GM19463 (cell line): ENCODE data around the gene RSBN1.

Experiments
- ATAC-seq: cut with Tn5 transposase; IDR thresholded peaks from one replicate; pipeline ENCODE4 v1.9.1; 2021; ENCODE audit warnings: mild to moderate bottlenecking, moderate library complexity; ENCODE audit not compliant: unreplicated experiment

The RSBN1 gene

DNA sequence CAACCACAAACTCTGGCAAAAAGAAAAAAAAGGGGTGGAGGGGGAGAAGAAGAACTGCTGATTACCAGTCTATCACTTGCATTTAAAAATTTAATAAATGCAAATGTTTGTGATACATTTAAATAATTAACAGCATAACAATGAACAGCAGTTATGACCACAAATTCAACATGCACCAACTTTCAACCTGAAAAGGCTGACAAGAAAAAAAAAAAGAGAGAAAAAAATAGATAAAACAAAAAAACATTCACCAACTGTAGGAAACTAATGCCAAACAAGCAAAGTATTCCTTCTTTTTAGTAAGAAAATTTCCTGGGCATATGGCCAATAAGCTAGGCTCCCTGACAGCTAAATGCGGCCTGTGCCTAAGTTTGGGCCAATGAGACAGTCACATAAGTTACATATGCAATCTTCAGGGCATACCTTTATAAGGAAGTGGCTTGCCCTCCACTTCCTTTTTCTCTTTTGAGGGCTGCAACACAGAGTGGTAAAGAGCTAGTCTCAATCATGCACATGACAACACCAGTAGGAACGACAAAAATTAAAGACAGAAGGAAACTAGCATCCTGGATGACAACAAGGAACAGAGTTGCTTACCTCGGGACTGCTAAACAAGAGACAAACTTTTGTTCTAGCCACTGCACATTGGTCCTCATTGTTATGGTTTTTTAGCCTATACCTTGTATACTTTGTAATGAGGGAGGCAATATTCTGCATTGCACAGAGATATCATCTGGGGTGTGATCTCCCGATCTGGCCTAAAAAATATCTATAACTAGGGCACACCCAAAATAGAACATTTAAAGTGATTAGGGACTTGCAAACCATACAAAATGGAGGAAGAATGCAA is 28.8 kb downstream of the RSBN1 start:
- peak; percentile 67 for ATAC-seq

DNA sequence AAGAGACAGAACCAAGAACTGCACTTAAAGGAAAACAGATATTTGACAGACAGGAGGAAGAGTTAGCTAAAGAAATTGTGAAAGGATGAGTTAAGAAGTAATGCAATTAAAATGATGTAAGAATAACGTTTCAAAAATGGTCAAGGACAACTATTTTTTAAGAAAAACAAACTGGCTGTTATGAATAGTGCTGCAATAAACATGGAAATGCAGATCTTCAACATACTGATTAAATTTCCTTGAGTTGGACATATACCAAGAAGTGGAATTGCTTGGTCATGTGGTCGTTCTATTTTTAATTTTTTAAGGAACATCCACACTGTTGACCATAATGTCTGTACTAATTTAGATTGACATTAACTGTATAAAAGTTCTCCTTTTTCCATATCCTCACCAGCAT is 29.9 kb downstream of the RSBN1 start:
- ATAC-seq: no peak

DNA sequence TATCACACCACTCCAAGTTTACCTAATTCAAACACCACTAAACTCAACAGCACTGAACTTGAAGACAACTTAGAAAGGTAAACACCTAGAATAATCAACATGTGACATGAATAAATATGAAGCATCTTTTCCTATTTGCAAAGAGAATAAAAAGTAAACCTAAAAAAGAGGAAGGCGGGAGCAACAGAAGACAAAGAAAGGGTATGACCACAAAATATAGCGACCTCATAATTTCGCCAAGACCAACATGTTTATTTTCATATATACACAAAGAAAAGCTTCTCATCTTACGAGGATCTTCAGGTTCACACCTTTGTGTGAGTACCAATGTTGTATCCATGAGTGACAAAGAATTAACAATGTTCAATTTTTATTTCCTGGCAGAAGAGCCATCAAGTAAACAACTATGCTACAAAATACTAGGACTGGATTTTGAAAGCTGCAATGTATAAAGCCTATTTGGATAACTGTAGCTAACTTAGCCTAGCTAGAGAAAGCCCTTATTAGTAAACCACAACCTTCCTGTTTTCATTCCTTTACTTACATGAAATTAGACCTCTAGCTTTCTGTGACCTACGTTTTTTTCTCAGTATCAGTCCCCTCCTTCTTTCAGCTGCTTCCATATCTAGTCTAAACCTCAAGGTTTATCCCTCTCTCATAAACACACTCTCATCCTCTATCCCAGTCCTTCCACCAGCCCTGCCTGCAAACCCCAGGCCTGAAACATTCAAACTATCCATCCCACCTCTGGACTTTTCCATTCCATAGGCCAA is 31.7 kb downstream of the RSBN1 start:
- peak; percentile 39 for ATAC-seq

DNA sequence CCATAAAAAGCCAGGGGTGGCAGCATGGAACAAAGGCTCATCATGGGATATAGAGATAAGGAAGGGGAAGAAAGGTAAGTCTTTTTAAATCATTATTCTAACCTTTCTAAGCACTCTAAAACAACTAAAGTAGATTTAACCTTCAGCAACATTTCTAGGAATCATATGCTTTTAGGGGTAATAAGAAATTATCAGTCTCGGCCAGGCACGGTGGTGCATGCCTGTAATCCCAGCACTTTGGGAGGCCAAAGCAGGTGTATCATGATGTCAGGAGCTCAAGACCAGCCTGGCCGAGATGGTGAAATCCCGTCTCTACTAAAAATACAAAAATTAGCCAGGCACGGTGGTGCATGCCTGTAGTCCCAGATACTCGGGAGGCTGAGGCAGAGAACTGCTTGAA is 32.7 kb downstream of the RSBN1 start:
- no peak for ATAC-seq

DNA sequence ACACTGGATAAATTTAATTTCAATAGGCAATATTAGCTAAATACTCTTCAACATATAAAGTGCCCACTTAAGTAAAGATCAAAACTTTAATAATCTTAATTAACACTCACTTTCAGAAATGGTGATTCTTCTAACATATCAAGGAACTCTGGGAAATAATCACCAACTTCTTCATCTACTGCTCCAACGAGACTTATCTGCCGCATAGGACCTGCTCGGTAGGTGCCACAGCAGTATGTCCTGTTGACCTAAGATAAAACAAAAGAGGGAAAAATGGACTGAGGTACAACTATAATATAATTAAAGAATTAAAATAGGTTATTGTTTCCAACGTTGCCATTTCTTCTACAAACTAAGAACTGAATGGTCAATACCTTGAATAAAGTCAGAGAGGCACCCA is 34.7 kb downstream of the RSBN1 start:
- no peak for ATAC-seq

DNA sequence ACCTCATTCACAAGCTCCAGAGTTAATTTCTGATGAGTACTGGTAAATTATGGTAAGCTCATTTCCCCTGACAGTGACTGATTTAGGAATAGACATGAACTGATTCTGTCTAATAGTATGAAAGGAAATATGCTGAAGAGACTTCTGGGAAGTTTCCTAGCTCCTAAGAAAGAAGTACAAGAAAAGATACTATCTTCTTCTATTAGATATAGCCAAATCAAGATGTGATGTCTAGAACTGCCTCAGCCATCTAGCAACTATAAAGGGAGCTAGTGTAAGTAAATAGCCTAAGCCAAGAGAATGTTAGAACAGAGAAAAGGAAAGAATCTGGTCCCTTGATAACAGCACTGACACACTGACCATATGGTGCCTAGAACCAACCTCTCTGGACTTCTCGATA is 42.2 kb downstream of the RSBN1 start:
- no peak for ATAC-seq

DNA sequence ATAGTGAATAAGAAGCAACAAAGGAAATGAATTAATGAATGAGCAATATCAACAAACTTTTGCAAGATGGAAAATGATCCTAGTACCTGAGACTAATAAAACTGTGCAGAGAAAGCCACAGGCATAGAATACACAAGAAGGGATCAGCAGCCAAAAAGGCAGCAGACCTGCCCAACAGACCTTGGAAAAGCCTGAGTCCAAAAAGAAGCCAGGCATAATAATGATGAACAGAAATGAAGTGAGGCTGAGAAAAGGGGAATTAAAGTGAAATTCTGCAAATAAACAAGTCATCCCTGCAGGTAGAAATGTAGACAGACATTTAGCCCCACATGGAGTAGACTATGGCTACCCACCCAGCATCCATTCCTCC is 42.7 kb downstream of the RSBN1 start:
- ATAC-seq: no peak

DNA sequence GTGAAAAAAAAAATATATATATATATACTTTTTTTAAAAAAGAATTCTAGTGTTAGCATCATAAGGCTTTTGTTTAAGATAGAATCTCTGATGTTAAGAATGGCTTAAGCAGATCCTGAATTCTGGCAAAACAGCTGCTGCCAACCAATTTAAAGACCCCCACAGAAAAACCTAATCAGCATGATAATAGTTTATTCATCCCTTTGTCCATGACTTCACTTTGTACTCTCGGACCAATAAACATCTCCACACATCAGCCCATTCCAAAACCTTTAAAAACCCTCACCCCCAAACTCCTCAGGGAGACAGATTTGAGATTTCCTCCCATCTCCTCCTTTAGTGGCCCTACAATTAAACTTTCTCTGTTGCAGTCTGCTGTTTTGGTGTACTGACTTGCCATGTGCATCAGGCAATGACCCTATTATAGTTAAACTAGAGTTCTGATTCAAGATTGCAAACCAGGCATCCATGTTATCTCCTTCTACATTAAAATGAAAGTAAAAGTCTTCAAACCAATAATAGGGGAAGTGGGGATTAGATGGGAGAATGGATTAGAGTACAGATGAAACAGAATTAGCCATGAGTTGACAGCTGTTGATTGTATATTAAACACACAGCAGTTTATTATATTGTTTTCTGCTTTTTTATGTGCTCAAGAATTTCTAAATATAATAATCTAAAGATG is 43.2 kb downstream of the RSBN1 start:
- no peak for ATAC-seq

DNA sequence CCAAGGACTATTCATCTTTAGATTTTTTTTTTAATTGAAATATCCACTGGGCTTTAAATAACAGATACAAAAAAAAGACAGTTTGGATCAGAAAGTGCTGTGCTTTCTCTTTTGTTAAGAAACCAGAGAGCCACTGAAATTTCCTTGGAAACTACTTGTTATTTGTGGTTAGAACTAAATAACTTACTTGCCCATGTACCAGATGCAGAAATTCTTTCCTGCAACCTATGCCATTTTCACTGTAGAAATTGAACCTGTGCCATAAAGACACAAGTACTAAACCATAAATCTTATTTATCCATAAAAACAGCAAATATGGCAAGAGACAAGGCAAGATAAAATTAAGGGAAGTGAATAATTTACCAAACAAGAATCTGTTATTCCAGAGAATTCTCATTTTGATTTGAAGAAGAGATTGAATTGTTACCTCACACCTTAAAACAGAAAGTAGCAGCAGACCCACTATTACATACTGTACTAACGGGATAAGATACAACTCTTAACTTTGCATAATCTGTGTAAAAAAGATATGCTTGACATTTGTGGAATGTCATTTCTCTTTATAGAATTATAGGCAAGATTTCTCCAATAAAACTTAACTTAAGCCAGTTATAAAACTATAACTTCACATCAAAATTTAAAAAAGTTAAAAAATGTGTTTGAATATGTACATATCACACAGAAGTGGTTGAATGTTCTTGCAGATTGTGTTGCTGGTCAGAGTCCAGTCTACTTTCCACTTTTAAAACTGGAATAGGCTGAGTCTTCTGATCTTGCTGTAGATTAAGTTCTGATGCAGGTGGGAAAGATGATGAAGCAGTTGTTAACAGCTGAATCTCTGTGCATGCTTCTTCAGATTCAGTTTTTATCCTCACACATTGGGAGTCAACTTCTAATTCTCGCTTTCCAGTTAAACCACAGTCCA is 46.7 kb downstream of the RSBN1 start:
- ATAC-seq: no peak

DNA sequence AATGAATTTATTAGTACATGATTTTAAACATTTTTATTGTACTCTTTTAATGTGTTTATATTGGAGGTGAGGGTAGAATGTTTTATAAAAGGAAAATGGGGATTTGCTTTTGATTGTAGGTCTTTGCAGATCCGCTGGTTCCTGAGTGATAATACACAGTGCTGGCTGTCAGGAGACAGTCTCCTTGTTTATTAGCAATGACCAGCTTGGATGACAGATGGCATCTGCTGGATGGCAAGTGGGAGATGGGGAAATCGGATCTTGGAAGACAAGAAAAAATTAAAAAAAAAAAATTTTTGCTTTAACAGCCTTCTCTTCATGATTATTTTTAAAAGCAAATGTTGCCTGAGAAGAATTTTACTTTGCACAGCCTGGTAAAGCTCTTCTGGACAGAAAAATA is 48.6 kb downstream of the RSBN1 start:
- ATAC-seq: no peak

DNA sequence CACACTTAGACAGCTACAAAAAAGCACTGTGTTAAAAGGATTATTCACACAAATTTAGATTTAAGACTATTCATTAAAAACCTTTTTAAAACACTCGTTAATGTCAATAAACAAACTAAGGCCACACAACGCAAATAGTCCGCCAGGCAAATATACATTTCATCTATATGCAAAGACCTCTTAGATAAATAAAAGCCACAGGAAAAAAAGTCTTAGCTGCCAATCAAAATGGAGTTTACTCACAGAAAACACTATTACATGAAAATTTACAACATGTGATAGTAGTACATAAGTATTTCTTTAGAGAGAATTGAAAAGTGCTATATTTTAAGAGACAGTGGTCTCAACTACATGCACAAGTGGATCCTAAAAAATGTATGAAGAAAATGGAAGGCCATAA is 50.3 kb downstream of the RSBN1 start:
- ATAC-seq: no peak

DNA sequence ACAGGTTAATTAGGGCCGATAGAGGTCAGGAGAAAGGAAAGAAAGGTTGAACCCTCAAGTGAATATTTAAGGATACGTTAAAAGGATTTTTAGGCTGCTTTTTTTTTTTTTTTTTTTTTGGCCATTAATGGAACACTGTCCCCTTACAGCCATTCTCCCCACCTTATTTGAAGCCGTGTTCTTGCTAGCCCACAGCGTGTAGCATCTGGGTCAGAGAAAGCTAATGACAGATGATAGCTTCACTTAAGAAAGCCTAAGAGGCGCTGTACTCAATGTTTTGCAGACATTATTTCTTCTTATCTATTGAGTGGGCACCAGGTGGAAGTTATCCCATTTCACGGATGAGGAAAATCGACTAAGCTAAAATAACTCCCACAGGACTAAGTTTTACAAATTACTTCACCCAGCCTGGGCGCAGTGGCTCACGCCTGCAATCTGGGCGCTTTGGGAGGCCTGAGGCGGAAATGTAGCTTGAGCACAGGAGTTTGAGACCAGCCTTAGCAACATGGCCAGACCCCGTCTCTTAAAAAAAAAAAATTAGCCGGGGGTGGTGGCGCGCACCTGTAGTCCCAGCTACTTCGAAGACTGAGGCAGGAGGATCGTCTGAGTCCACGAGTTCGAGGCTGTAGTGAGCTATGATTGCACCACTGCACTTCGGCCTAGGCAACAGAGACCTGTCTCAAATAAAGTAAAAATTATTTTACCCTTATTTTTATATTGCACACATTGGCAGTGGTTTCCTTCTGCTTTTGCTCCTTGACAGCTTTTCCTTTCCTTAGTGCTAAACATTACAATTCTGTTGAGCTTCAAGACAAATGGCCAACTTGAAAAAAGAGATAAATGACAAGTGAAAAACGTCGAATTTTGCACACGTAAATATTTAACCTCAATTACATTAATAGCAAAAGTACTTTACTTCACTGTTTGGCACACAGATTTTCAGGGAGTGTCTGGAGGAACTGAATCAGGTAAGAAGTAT is 51.9 kb downstream of the RSBN1 start:
- no peak for ATAC-seq

DNA sequence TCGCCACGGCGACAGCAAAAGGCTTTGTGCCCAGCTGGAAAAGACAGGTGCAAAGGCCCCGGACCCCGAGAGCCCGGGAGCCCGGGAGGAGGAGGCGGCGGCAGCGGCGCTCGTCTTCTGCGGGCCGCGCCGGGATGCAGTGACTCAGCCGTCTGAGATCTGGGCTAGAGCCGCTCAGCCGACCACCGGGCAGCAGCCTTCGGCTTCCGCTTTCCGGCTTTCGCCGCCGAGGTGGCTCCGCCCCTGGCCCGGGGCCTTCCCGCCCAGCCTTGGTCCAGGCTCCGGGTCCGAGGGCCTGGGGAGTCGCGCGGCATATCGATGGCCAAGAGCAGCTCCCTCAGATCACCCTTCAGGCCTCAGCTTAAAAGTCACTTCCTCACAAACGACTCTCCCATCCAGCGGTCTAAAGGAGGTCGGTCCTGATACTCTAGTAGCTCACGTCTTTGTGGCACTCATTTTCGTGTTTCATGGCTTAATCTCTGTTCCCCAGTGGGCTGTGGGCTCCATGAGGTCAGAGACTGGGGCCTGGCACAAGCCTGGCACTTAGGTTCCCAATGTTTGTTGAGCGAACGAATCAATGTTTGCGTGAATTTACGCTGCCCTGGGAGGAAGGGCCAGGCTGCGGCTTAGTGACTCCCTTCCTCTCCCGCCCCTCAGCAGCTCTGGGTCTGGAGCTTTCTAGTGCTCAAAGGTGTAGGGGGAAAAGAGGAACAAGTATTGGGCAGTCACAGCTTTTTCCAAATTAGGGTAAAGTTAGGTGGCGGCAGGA is 52.8 kb downstream of the RSBN1 start, which contains the start of gene PHTF1:
Gene PHTF1 (minus strand): TSS at position 154 of the 769 bp plus-strand sequence. CDS start 783 bp downstream, outside the sequence.
- ATAC-seq: peak; percentile 84

DNA sequence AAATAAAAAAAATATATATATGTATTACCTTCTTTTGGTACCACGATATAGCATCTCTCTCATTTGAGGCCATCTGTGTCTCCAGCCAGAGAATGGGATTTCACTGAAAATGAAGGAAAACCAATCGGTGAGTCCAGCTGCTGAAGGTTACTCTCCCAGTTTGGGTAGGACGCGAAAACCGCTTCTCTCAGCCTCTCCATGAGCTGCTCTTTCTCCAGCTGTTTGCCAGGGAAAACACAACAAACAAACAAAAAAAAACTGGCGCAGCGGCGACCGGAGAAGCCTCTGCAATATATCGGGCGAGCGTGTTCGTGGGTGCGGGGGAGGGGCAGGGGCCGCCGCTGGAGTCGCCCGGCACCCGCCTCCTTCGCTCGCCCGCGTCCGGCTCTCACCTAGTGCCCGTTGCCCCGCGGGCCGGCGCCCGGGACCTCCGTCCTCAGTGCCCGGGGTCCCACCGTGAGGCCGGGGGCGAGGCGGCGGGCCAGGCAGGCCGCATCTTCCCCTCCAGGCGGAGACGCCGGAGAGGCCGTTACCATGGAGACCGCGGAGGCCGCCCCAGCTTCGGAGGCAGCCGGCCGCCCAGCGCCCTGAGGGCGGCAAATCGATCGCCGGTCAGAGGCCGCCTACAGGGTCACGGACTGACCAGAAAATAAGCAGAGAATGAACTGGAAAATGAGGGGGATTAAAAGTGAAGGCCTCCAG is 53.5 kb downstream of the RSBN1 start:
- peak; percentile 47 for ATAC-seq

DNA sequence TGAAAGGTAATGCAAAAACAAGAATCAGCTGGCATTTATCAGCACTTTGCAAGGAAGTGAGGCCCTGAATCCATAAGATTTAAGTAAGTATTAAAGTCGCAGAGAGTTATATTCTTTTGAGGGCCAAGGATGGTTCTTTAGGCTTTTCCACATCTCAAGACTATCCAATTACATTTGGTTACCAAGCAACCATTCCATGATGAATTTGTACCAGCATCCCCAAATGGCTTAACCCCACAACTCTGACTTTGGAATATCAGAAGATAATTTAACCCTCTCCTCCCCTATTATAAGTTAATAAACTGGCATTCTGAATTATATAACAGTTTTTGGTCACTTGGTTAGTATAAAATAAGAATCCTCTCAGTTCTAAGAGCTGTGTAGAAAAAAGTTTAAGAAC is 55.8 kb downstream of the RSBN1 start:
- ATAC-seq: no peak

DNA sequence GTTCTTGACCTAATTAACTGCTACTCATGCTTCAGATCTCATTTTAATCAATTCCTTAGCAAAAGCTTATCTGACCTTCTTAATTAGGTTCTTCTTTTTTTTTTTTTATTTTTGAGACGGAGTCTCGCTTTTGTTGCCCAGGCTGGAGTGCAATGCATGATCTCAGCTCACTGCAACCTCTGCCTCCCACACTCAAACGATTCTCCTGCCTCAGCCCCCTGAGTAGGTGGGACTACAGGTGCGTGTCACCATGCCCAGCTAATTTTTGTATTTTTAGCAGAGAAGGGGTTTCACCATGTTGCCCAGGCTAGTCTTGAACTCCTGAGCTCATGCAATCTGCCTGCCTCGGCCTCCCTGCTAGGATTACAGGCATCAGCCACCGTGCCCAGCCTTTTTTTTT is 58.9 kb downstream of the RSBN1 start:
- ATAC-seq: peak; percentile 41

DNA sequence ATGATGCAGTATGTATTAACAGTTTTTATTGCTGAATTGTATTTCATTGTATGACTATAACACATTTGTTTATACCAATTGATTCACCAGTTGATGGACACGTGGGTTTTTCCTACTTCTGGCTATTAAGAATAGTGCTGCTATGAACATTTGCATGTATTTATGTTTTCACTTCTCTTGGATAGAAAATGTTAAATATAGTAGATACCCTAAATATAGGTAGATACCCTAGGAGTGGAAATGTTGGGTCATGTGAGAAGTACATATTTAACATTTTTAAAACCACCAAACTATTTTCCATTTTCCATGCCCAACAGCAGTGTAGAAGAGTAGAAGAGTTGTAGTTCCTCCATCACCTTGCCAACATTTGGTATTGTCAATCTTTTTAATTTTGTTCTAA is 60.8 kb downstream of the RSBN1 start:
- no peak for ATAC-seq

DNA sequence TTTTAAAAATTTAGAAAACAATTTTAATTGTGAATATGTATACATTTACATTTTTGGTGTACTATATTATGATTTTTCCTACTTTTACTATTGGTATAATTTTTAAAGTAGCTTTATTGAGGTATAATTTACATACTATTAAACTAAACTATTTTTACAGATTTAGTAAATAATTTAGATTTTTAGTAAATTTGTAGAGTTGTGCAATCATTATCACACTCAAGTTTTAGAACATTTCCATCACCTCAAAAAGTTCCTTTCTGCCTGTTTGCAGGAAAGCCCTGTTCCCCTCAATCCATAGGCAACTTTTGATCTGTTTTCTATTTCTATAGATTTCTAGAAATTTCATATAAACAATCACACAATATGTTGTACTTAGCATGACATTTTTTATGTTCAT is 61.2 kb downstream of the RSBN1 start:
- no peak for ATAC-seq
